RWPE2 (cell line): ENCODE measurements around the gene PRKCE.
A peak's percentile ranks its signal among the peaks of the same experiment; 100 is the strongest.

Source experiments
- ATAC-seq: fragments of 200-7000 bp; cut with Tn5 transposase; 3 replicates; pipeline ENCODE4 v1.9.1; 2021; ENCODE audit warnings: low read depth
- DNase-seq: peaks from one replicate; pipeline ENCODE4 v3.0.0-alpha.2; 2020; ENCODE audit warnings: low spot score
- H3K27ac ChIP-seq: fragments of 450-650 bp; 2 replicates; pipeline ENCODE4 v1.5.1; 2017; ENCODE audit warnings: mild to moderate bottlenecking; ENCODE audit not compliant: poor library complexity, severe bottlenecking
- H3K27me3 ChIP-seq: fragments of 250-450 bp; sonication (Bioruptor Pico); 2 replicates; pipeline ENCODE4 v1.5.1; 2021; ENCODE audit warnings: mild to moderate bottlenecking, moderate library complexity; ENCODE audit not compliant: insufficient read depth, poor library complexity, severe bottlenecking
- H3K36me3 ChIP-seq: fragments of 250-450 bp; sonication (Bioruptor Pico); 2 replicates; pipeline ENCODE4 v1.5.1; 2020; ENCODE audit warnings: low read depth, mild to moderate bottlenecking, moderate library complexity
- H3K4me1 ChIP-seq: fragments of 250-450 bp; sonication (Bioruptor Pico); 2 replicates; pipeline ENCODE4 v1.5.1; 2021; ENCODE audit warnings: mild to moderate bottlenecking, moderate library complexity; ENCODE audit not compliant: insufficient read depth, poor library complexity, severe bottlenecking
- H3K4me3 ChIP-seq: fragments of 250-450 bp; sonication (Bioruptor Pico); 2 replicates; pipeline ENCODE4 v1.5.1; 2021; ENCODE audit warnings: mild to moderate bottlenecking, moderate library complexity; ENCODE audit not compliant: severe bottlenecking
- H3K9me3 ChIP-seq: fragments of 250-450 bp; sonication (Bioruptor Pico); 2 replicates; pipeline ENCODE4 v1.5.1; 2021; ENCODE audit warnings: mild to moderate bottlenecking, moderate library complexity; ENCODE audit not compliant: severe bottlenecking
- TF ChIP-seq, protein P1 (sequence below): fragments of 450-650 bp; IDR thresholded peaks from one replicate; pipeline ENCODE4 v1.5.1; 2017; ENCODE audit warnings: mild to moderate bottlenecking, moderate library complexity; ENCODE audit not compliant: poor library complexity, severe bottlenecking

PRKCE gene

DNA sequence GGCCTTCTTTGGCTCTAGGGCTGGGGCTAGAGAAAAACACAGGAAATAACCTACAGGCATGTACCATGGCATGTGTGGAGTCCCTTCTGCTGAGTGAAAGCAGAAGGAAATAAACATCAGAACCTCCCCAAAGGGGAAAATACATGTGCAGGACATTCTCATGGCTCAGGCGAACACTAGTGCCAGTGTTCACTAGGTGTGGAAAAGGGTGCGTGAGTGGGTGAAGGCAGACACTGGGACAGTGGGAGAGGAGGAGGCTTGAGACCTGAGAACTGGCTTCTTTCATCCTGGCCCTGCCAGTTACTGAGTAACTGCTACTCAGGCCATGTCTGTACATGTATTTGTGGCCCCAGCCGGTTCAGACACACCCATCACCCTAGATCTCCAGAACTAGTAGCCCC is 268.2 kb downstream of the PRKCE start:
- TF ChIP-seq, protein P1, sequence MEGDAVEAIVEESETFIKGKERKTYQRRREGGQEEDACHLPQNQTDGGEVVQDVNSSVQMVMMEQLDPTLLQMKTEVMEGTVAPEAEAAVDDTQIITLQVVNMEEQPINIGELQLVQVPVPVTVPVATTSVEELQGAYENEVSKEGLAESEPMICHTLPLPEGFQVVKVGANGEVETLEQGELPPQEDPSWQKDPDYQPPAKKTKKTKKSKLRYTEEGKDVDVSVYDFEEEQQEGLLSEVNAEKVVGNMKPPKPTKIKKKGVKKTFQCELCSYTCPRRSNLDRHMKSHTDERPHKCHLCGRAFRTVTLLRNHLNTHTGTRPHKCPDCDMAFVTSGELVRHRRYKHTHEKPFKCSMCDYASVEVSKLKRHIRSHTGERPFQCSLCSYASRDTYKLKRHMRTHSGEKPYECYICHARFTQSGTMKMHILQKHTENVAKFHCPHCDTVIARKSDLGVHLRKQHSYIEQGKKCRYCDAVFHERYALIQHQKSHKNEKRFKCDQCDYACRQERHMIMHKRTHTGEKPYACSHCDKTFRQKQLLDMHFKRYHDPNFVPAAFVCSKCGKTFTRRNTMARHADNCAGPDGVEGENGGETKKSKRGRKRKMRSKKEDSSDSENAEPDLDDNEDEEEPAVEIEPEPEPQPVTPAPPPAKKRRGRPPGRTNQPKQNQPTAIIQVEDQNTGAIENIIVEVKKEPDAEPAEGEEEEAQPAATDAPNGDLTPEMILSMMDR = no peak
- no peaks in the 10 kb centered on the region for H3K27me3 ChIP-seq
- H3K4me1 ChIP-seq = peaks cover 28% of the 10 kb centered on the region
- H3K4me3 ChIP-seq = no peak overlapping the region
- ATAC-seq (peak; percentile 57; the same call in 2 of the 3 replicates), DNase-seq (no peak)
- H3K36me3 ChIP-seq = no peaks in the 10 kb centered on the region
- peak overlapping the region; percentile 22 for H3K27ac ChIP-seq
- no peaks in the 10 kb centered on the region for H3K9me3 ChIP-seq

DNA sequence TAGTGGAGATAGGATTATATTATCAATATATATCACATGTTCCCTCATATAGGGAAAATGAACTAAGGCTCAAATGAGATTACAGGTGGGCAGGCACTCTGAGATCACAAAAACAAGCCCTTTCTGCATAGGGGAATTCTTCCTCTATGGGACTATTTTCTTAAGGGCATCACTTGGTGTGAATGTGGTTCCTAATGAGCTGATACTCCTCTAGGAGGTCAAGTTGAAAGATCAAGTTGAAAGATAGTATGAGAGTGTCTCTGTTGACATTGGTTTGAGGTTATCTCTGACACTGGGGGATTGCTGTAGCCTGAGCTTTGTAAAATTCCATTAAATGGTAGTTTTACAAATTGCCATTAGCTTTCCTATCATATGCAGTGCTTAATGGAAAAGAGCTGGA is 270.4 kb downstream of the PRKCE start:
- peaks cover 28% of the 10 kb centered on the region for H3K4me1 ChIP-seq
- no peak for DNase-seq
- H3K27me3 ChIP-seq = no peaks in the 10 kb centered on the region
- no peak for ATAC-seq
- H3K4me3 ChIP-seq = no peak overlapping the region
- no peaks in the 10 kb centered on the region for H3K36me3 ChIP-seq
- TF ChIP-seq, protein P1 = no peak
- peak overlapping the region; percentile 28 for H3K27ac ChIP-seq
- no peaks in the 10 kb centered on the region for H3K9me3 ChIP-seq

DNA sequence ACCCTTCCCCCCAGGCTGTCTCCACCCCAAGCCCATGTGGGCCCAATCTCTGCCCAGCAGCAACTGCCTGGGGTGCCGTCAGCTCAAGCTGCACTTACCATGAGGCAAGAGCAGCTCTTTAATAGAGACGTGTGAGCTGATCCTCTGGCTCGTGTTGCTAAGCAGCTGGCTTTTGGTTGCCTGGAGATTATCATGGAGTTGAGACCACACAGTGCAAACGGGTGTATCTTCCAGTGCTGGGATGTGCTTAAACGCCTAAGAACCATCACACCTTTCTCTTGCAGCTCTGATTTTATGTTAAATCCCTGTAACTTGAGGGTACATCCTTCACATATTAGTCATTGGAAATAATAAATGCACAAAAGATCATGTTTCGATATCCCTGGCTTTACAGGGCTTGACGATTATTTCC is 271.1 kb downstream of the PRKCE start:
- Histone ChIP-seq H3K27me3 (no peaks in the 10 kb centered on the region), H3K4me3 (no peak overlapping the region), H3K36me3 (no peaks in the 10 kb centered on the region), H3K27ac (peak overlapping the region; percentile 28), H3K4me1 (peaks cover 28% of the 10 kb centered on the region), H3K9me3 (no peaks in the 10 kb centered on the region)
- TF ChIP-seq, protein P1 = no peak
- ATAC-seq = peak; percentile 62
- no peak for DNase-seq

DNA sequence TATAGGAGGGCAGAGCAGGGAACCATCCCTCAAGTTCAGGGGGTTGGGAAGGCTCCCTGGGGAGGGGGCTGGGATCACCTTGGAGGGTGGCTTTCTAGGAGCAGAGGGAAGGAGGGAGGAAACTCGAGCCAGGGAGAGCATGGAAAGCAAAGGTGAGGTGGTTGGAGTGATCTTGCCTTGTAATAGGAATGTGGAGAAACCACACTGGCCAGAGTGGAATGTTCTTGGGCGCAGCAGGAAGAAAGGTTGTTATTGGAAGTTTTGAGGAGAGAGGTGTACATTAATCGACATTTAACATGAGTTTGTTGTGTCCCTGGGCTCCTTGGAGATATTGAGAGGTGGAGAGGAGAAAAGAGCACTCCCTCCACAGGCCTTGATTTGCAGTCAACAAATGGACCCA is 272.2 kb downstream of the PRKCE start:
- Histone ChIP-seq H3K9me3 (no peaks in the 10 kb centered on the region), H3K27ac (peak overlapping the region; percentile 28), H3K36me3 (no peaks in the 10 kb centered on the region), H3K4me3 (no peak overlapping the region), H3K4me1 (peaks cover 28% of the 10 kb centered on the region), H3K27me3 (no peaks in the 10 kb centered on the region)
- DNase-seq = no peak
- ATAC-seq = peak; percentile 26; the same call in 1 of the 3 replicates
- TF ChIP-seq, protein P1 = no peak

DNA sequence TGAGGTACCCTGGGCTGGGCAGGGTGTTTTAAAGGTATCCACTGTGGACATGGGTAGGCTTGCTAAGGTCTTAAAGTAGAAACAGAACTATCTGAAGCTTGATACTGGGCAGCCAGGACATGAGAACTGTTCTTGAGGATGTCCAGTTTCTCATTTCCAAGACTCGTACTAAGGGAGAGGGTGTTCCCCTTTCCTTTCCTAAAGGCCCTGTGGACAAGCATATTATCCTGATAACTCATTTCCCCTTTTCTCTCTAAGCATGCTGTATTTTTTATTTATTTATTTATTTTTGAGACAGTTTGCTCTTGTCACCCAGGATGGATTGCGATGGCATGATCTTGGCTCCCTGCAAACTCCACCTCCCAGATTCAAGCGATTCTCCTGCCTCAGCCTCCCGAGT is 273.6 kb downstream of the PRKCE start:
- Histone ChIP-seq H3K4me1 (peaks cover 23% of the 10 kb centered on the region), H3K27ac (no peak overlapping the region), H3K9me3 (no peaks in the 10 kb centered on the region), H3K4me3 (no peak overlapping the region), H3K27me3 (no peaks in the 10 kb centered on the region), H3K36me3 (no peaks in the 10 kb centered on the region)
- DNase-seq = no peak
- ATAC-seq = no peak
- TF ChIP-seq, protein P1 = no peak
